OCI-LY1 (cell line): ENCODE data around the gene ITFG1.

Experiments
- H2AFZ ChIP-seq: fragments of 200-600 bp; sonication (generic), shearing (Covaris generic); 2 replicates; pipeline ENCODE4 v1.6.0; 2014; ENCODE audit warnings: antibody characterized with exemption, mild to moderate bottlenecking, low read length
- H3F3A ChIP-seq: fragments of 200-600 bp; sonication (generic), shearing (Covaris generic); 2 replicates; pipeline ENCODE4 v1.6.0; 2014; ENCODE audit warnings: mild to moderate bottlenecking, antibody characterized with exemption, low read length, moderate library complexity; ENCODE audit not compliant: insufficient read depth
- H3K27ac ChIP-seq: fragments of 200-600 bp; sonication (generic); 2 replicates; pipeline ENCODE4 v1.5.1; 2014; ENCODE audit warnings: low read length, mixed run types, mild to moderate bottlenecking, low read depth; ENCODE audit not compliant: poor library complexity, severe bottlenecking
- H3K27me3 ChIP-seq: fragments of 200-600 bp; sonication (generic); 2 replicates; pipeline ENCODE4 v1.6.0; 2014; ENCODE audit warnings: antibody characterized with exemption, mild to moderate bottlenecking, low read length, moderate library complexity; ENCODE audit not compliant: insufficient read depth
- H3K36me3 ChIP-seq: fragments of 200-600 bp; sonication (generic); 2 replicates; pipeline ENCODE4 v1.6.1; 2014; ENCODE audit warnings: mild to moderate bottlenecking, antibody characterized with exemption, low read length, moderate library complexity, mixed read lengths; ENCODE audit not compliant: insufficient read depth
- H3K4me1 ChIP-seq: fragments of 200-600 bp; sonication (generic); 2 replicates; pipeline ENCODE4 v1.5.1; 2014; ENCODE audit warnings: mild to moderate bottlenecking, low read length, moderate library complexity; ENCODE audit not compliant: insufficient read depth, severe bottlenecking
- H3K4me2 ChIP-seq: fragments of 200-600 bp; sonication (generic), shearing (Covaris generic); 2 replicates; pipeline ENCODE4 v1.6.1; 2014; ENCODE audit warnings: low read length
- H3K4me3 ChIP-seq: fragments of 200-600 bp; sonication (generic); 2 replicates; pipeline ENCODE4 v1.5.1; 2014; ENCODE audit warnings: low read length, low read depth, mild to moderate bottlenecking, mixed read lengths; ENCODE audit not compliant: poor library complexity, severe bottlenecking
- H3K79me2 ChIP-seq: fragments of 200-600 bp; shearing (Covaris generic); 2 replicates; pipeline ENCODE4 v1.6.1; 2016; ENCODE audit warnings: mixed run types, low read length, mixed read lengths; ENCODE audit not compliant: insufficient read depth
- H3K9ac ChIP-seq: fragments of 200-600 bp; sonication (generic), shearing (Covaris generic); 2 replicates; pipeline ENCODE4 v1.6.1; 2014; ENCODE audit warnings: mild to moderate bottlenecking, low read length, mixed read lengths
- H3K9me2 ChIP-seq: fragments of 200-600 bp; sonication (generic), shearing (Covaris generic); 2 replicates; pipeline ENCODE4 v1.6.1; 2014; ENCODE audit warnings: low read depth, mild to moderate bottlenecking, low read length, mixed read lengths
- H3K9me3 ChIP-seq: fragments of 200-600 bp; shearing (Covaris generic); 2 replicates; pipeline ENCODE4 v1.6.1; 2014; ENCODE audit warnings: low read length, mixed read lengths
- H4K20me1 ChIP-seq: fragments of 200-600 bp; sonication (generic), shearing (Covaris generic); 2 replicates; pipeline ENCODE4 v1.6.0; 2016; ENCODE audit warnings: mild to moderate bottlenecking, low read length; ENCODE audit not compliant: insufficient read depth
- EZH2 ChIP-seq: fragments of 200-600 bp; sonication (generic), shearing (Covaris generic); IDR thresholded peaks from 2 replicates; pipeline ENCODE4 v1.8.0; 2017; ENCODE audit warnings: borderline replicate concordance, mixed run types, mild to moderate bottlenecking, antibody characterized with exemption, low read length, moderate library complexity, mixed read lengths
- TF ChIP-seq, protein P1 (sequence below): fragments of 200-600 bp; sonication (generic), shearing (Covaris generic); IDR thresholded peaks from 2 replicates; pipeline ENCODE4 v1.5.1; 2017; ENCODE audit warnings: mild to moderate bottlenecking, antibody characterized with exemption, low read length, moderate library complexity, mixed read lengths

Gene ITFG1

DNA sequence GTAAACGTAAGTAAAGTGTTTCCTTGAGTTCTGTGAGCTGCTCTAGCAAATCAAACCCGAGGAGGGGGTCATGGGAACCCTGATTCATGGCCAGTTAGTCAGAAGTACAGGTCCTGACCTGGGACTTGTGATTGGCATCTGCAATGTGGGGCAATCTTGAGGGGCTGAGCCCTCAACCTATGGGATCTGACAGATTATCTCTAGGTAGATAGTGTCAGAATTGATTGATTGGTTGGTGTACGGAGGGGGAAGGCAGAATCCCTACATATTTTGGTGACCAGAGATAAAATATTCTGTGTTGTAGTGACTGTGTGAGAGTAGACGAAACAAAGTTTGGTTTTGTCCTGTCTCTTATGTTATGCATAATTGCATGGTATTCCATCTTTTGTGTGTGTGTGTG is 216.7 kb downstream of the ITFG1 start:
- H3K36me3 ChIP-seq, result peaks cover 37% of the 10 kb centered on the region
- no peaks in the 10 kb centered on the region for H3K79me2 ChIP-seq
- no peak overlapping the region for H3K4me2 ChIP-seq
- no peak overlapping the region for H3K27ac ChIP-seq
- H3K9me2 ChIP-seq, result no peaks in the 10 kb centered on the region
- no peaks in the 10 kb centered on the region for H3K27me3 ChIP-seq
- H3K4me3 ChIP-seq, result no peak overlapping the region
- TF ChIP-seq EZH2, result no peak
- TF ChIP-seq, protein P1, sequence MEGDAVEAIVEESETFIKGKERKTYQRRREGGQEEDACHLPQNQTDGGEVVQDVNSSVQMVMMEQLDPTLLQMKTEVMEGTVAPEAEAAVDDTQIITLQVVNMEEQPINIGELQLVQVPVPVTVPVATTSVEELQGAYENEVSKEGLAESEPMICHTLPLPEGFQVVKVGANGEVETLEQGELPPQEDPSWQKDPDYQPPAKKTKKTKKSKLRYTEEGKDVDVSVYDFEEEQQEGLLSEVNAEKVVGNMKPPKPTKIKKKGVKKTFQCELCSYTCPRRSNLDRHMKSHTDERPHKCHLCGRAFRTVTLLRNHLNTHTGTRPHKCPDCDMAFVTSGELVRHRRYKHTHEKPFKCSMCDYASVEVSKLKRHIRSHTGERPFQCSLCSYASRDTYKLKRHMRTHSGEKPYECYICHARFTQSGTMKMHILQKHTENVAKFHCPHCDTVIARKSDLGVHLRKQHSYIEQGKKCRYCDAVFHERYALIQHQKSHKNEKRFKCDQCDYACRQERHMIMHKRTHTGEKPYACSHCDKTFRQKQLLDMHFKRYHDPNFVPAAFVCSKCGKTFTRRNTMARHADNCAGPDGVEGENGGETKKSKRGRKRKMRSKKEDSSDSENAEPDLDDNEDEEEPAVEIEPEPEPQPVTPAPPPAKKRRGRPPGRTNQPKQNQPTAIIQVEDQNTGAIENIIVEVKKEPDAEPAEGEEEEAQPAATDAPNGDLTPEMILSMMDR, result no peak
- no peaks in the 10 kb centered on the region for H4K20me1 ChIP-seq
- no peak overlapping the region for H2AFZ ChIP-seq
- H3K9ac ChIP-seq, result no peak overlapping the region
- H3K4me1 ChIP-seq, result no peaks in the 10 kb centered on the region
- no peaks in the 10 kb centered on the region for H3K9me3 ChIP-seq
- no peaks in the 10 kb centered on the region for H3F3A ChIP-seq

DNA sequence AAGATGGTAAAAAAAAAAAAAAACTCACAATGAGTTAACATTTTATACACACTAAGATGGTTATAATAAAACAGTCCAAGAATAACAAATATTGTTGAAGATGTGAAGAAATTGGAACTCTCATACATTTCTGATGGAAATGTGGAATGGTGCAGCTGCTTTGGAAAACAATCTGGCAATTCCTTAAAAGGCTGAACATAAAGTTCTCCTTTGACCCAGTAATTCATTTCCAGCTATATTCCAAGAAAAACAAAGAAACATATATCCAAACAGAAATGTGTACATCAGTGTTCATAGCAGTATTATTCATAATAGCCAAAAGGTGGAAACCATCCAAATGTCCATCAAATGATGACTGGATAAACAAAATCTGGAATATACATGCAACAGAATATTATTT is 219.8 kb downstream of the ITFG1 start:
- H3K4me1 ChIP-seq, result no peaks in the 10 kb centered on the region
- H3K27ac ChIP-seq, result no peak overlapping the region
- no peak overlapping the region for H3K4me3 ChIP-seq
- H3K36me3 ChIP-seq, result peaks cover 26% of the 10 kb centered on the region
- H3K9me3 ChIP-seq, result no peaks in the 10 kb centered on the region
- no peaks in the 10 kb centered on the region for H4K20me1 ChIP-seq
- H3K79me2 ChIP-seq, result no peaks in the 10 kb centered on the region
- no peak for TF ChIP-seq EZH2
- TF ChIP-seq, protein P1, result no peak
- no peak overlapping the region for H3K9ac ChIP-seq
- no peak overlapping the region for H2AFZ ChIP-seq
- no peaks in the 10 kb centered on the region for H3F3A ChIP-seq
- H3K9me2 ChIP-seq, result no peaks in the 10 kb centered on the region
- no peak overlapping the region for H3K4me2 ChIP-seq
- no peaks in the 10 kb centered on the region for H3K27me3 ChIP-seq

DNA sequence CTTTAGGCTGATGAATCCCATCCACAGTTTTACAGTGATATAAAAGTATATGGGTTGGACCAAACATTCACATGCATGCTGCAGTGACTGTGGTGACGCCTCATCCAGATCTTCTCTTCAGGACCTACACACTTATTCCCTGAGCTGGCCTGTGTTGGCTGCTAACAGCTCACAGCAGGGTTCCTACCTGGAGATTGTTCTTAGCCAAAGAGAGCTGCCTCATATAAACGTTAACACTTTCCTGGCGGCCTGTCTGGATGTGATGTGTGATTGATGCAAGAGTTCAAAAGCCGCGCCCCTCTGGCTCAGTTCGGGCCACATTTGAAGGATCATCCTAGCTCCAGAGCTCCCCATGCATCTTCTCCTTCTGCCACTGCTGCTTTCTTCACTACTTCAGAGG is 224.1 kb downstream of the ITFG1 start:
- Histone ChIP-seq H3K27me3 (no peaks in the 10 kb centered on the region), H3K4me3 (no peak overlapping the region), H2AFZ (no peak overlapping the region), H3K36me3 (peaks cover 41% of the 10 kb centered on the region), H3K27ac (no peak overlapping the region), H4K20me1 (no peaks in the 10 kb centered on the region), H3K79me2 (no peaks in the 10 kb centered on the region), H3K9me2 (no peaks in the 10 kb centered on the region), H3K4me1 (no peaks in the 10 kb centered on the region), H3K4me2 (no peak overlapping the region), H3K9ac (no peak overlapping the region), H3F3A (no peaks in the 10 kb centered on the region), H3K9me3 (no peaks in the 10 kb centered on the region)
- TF ChIP-seq, protein P1, result no peak
- TF ChIP-seq EZH2, result no peak
